Inferior parietal cortex (tissue), 1 donor: Measurements from ENCODE around the gene AMY1A.
"Not testable (repeated sequence)": the region's sequence is repeated elsewhere in the genome, so short reads cannot be mapped to it uniquely, and the experiment has no call there.

Source experiments
- DNase-seq: peaks from one replicate; pipeline ENCODE4 v3.0.0-alpha.2; 2016; ENCODE audit errors: extremely low spot score

The AMY1A gene

GRCh38 chr1:103655460-103655859 is at the start of gene AMY1A:
Gene AMY1A (plus strand): TSS chr1:103655760. CDS start chr1:103656331, 571 bp downstream.
- DNase-seq = not testable (repeated sequence)

DNA sequence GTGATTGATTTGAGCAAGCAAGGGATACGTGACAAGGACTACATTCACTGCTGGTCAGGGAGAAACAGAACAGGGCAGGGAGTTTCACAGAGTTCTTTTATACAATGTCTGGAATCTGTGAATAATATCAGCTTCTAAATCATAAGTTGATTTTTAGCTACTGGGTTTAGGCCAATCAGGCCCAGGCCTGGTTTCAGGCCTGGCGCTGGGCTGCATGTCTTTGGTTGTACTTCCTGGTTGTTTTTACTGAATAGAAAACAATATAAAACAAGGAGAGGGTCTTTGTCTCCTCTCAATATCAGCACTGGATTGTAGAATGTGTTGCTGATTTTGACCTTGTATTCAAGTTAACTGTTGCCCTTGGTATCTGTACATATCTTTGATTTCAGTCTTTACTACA is 39.2 kb upstream of the AMY1A start:
- DNase-seq = no peak

DNA sequence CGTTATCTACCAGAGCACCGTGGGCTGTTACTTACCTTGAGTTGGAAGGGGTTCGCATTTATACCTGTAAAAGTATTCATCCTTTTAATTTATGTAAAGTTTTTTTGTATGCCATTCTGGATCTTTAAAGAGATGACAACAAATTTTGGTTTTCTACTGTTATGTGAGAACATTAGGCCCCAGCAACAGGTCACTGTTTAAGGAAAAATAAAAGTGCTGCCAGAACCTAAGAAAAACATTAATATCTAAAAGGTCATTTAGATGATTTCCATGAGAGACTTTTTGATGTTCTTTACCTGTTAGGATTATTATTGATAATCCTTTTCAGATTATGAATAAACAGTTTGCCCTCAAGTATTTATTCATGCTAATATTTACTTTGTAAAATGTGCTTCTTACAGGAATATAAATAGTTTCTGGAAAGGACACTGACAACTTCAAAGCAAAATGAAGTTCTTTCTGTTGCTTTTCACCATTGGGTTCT is 38.5 kb upstream of the AMY1A start, which contains the start of gene AMY2A:
Gene AMY2A, plus strand, starts transcription at position 434 of the 484 bp plus-strand sequence. Its CDS starts 14 bp downstream, at position 448.
- DNase-seq = not testable (repeated sequence)

GRCh38 chr1:103627436-103627835 is 28.1 kb upstream of the AMY1A start:
- not testable (repeated sequence) for DNase-seq

GRCh38 chr1:103641194-103641593 is 14.4 kb upstream of the AMY1A start:
- not testable (repeated sequence) for DNase-seq

- DNase-seq = not testable (repeated sequence)
Measured at GRCh38 chr1:103643908-103644307, 11.7 kb upstream of the AMY1A start.

DNA sequence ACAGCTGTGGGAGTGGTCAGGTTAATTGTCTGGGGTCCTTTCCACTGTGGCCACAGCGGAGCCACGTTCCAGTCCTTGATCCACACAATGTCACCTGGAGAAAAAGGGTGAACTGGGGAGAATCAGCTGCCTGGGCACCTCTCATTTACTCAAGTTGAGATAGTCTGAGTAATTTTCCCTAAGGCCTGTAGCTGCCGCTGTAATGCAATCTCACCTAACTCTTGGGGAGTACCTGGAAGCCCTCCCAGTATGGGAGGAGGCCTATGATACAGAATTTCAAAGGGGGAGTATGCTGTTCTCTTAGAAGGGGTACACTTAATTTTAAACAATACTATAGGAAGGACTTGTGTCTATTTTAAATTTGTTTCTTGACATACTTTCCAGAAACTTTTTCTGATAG is 5.3 kb upstream of the AMY1A start:
- not testable (repeated sequence) for DNase-seq

DNA sequence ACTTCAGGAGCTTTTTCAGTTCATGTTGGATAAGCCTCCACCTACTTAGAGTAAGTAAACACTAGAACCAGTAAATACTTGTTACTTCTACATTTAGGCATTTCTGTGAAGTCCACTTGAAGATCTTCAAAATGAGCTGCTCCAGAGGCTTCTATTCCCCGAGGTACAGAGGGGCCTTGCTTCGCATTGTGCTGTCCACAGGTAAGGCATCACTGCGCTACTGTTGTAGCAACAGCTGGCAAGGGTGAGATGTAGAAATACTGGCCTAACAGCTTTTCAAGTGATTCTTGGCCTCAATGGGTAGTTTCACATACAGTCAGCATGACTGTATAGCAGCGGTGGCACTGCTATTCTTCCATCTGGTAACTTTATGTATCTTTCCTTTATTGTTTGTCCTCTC is 4.7 kb upstream of the AMY1A start:
- DNase-seq = not testable (repeated sequence)

DNA sequence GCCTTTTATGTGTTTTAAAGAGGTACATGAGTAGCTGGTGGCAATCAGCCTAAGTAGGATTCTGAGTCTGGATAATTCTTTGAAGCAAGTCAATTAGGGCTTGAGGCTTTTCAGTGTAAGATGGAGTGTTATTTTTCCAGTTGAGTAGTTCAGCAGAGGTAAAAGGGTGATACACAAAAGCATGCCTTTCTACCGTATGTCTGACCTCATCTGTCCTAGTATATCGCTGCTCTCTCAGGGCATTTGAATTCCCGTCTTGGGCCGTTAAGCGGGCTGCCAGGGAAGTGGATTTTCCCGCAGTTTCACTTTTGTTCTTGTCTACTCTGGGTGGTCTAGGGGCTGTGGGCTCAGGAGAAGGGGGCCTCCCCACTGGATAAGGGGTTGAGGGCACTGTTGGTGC is 1.4 kb upstream of the AMY1A start:
- not testable (repeated sequence) for DNase-seq

DNA sequence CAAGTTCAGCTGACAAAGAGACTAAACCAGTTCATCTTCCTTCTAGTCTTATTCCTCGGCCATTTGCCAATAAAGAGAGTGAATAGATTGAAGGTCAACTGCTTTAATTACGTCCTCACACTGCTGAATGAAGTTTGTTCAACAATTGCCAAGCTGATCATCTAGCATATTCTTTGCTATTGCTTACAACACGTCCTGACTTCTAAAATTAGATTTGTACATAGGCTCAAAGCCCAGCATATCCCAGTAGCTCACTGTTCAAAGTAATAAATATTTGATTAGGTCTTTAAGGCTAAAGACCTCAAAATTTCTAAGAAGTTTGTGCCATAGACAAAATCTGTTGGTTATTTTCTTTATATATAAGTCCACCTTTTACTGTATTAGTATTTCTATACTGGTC is 20.8 kb downstream of the AMY1A start:
- DNase-seq = not testable (repeated sequence)

- not testable (repeated sequence) for DNase-seq
Measured at GRCh38 chr1:103696110-103696509, 40.5 kb downstream of the AMY1A start, which contains the start of gene AMY1B. Gene AMY1B (minus strand): TSS chr1:103696210. CDS start chr1:103695639, 571 bp downstream.

DNA sequence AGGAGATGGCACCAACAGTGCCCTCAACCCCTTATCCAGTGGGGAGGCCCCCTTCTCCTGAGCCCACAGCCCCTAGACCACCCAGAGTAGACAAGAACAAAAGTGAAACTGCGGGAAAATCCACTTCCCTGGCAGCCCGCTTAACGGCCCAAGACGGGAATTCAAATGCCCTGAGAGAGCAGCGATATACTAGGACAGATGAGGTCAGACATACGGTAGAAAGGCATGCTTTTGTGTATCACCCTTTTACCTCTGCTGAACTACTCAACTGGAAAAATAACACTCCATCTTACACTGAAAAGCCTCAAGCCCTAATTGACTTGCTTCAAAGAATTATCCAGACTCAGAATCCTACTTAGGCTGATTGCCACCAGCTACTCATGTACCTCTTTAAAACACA is 41.9 kb downstream of the AMY1A start:
- DNase-seq = not testable (repeated sequence)

DNA sequence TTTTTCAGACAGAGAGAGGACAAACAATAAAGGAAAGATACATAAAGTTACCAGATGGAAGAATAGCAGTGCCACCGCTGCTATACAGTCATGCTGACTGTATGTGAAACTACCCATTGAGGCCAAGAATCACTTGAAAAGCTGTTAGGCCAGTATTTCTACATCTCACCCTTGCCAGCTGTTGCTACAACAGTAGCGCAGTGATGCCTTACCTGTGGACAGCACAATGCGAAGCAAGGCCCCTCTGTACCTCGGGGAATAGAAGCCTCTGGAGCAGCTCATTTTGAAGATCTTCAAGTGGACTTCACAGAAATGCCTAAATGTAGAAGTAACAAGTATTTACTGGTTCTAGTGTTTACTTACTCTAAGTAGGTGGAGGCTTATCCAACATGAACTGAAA is 45.1 kb downstream of the AMY1A start:
- DNase-seq = not testable (repeated sequence)

- not testable (repeated sequence) for DNase-seq
Measured at GRCh38 chr1:103701256-103701655, 45.7 kb downstream of the AMY1A start.

DNA sequence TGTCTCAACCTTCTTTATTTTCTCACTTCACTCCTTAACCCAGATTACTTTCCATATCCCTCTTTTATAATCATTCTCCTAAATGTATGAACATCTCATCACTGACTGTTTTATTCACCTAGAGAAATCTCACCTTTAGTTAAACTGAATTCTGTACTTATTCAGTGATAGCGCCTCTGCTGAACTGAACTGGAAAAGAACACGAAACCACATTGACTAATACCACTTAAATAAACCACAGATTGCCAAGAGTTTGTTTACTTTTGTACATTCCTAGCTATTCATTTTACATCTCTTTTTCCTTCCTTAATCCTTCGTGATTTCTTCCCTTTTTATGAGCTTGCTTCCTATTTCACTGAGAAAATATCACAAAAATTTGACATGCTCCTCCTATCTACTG is 52.1 kb downstream of the AMY1A start:
- DNase-seq = not testable (repeated sequence)

GRCh38 chr1:103710381-103710780 is 54.8 kb downstream of the AMY1A start:
- not testable (repeated sequence) for DNase-seq
